ENCODE measurements around the gene L1CAM.

GRCh38 chrX:153921511-153922446 is 35.8 kb upstream of the L1CAM start:
- TF ChIP-seq CTCF (IDR thresholded peaks at IDR 0.05; ENCODE audit: borderline replicate concordance, extremely low read depth, low read length, poor library complexity, severe bottlenecking) (no peak), EZH2 (IDR thresholded peaks at IDR 0.05; ENCODE audit: borderline replicate concordance, low read depth, low read length, severe bottlenecking) (no peak)
